Stimulated activated naive CD4-positive, alpha-beta T cell treated with Interleukin-2 at 50 U/mL for 16 hours (primary cell): ENCODE data around the gene BAIAP2L2.
"Not testable (repeated sequence)": the region's sequence is repeated elsewhere in the genome, so short reads cannot be mapped to it uniquely, and the experiment has no call there.

Experiments used
- DNase-seq: peaks from one replicate; lab custom pipeline; 2025; lab: John Stamatoyannopoulos, UW

BAIAP2L2 gene

DNA sequence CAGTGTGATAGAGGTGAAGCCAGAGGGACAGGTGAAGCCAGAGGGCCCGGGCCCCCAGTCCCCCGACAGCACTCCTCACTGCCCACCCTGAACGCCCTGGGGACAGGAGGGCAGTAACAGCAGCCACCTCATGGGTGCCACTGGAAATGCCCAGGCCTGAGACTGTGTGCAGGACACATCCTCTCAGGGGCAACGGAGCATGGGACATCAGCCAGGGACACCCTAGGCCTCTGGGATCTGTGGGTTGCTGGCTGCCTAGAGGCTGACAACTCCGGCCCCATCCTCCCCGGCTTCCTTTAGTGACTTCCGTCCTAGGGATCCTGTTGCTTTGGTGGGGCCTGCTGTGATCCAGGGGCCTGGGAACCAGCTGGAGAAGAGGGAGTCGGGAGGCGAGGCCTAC, 17.4 kb upstream of the BAIAP2L2 start:
- no peak for DNase-seq

GRCh38 chr22:38126928-38127668, 16.6 kb upstream of the BAIAP2L2 start:
- no peak for DNase-seq

- no peak for DNase-seq
These were observed 15.3 kb upstream of the BAIAP2L2 start for GRCh38 chr22:38125751-38126201.

DNA sequence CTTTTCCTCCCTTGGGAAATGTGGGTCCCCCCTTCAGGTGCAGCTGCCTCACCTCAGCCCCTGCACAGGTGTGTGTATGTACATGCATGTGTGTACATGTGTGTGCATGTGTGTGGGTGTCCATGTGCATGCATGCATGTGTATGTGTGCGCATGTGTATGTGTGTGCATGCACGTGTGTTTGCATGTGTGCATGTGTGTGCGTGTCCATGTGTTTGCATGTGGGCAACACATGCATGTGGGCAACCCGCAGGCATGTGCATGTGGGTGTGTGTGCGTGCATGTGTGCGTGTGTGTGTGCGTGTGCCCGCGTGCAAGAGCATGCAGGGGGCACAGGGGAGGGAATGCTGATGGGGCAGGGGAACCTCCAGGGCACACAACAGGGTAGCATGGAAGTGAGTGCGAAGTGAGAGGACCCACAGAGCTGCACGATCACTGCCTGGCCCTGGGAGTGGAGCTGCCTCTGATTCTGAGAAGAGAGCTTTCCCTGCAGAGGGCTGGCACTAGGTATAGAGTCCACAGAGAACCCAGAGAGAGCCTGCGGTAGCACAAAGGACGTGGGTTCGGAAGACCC, 14.6 kb upstream of the BAIAP2L2 start:
- DNase-seq, result no peak

DNA sequence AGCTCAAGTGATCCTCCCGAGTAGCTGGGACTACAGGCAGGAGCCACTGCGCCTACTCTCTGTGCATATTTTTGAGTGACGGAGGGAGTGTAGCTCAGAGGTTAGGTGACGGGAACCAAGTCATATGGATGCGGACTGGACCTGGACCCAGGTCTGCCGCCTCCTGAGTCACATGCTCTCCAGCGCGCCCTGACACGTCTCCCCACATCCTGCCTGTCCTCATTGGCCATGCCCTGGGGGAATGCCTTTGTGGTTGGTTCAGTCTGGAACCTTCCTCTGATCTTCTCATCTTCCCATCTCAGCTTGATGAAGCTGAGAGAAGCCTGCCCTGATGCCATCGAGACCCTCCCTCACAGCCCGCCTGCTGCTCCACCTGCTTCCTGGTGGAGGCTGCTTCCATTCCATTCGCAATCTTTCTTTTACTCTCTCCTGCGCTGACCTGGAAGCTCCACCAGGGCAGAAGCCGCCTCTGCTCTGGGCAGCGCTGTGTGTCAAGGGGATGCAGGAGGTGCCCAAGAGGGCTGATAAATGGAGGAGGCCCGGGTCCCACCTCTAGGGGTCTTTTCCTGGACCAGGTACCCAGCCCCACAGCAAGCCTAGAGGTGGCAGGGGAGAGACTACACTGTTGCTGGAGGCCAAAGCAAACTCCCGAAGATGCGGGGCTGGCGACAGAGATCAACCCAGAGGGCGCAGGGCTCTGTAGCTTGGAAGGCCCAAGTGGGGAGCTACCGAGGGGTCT, 13.9 kb upstream of the BAIAP2L2 start:
- no peak for DNase-seq

DNA sequence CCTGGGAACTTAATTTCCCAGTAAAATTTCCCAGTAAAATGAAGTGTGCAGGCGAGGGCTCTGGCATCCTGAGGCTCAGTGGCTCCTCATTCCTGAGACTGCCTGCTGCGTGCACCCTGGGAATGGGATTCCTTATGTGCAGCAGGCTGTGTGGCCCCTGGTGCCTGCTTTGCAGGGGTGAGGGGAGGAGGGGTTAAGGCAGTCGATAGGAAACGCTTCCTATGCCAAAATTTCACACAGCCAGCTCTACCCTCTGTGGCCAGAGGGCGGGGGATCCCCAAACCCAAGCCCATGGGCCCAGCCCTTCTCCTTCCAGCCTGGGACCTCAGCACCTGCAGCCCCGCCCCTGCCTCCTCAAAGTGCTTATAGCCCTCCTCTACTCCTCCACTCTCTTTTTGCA, 12.1 kb upstream of the BAIAP2L2 start:
- DNase-seq, result no peak

- DNase-seq, result no peak
These were observed 10.1 kb upstream of the BAIAP2L2 start for GRCh38 chr22:38120359-38121110.

DNA sequence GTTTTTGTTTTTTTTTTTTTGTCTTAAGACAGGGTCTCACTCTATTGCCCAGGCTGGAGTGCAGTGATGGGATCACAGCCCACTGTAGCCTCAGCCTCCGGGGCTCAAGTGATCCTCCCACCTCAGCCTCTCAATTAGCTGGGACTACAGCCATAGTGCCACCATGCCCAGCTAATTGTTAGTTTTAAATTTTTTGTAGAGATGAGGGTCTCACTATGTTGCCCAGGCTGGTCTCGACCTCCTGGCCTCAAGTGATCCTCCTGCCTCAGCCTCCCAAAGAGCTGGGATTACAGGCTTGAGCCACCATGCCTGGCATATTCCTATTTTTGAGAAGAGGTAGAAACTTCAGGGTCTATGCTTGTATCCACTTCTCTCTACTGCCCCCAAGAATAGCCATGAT, 8.3 kb upstream of the BAIAP2L2 start:
- DNase-seq, result not testable (repeated sequence)

GRCh38 chr22:38118182-38118581, 7.7 kb upstream of the BAIAP2L2 start:
- DNase-seq, result no peak

DNA sequence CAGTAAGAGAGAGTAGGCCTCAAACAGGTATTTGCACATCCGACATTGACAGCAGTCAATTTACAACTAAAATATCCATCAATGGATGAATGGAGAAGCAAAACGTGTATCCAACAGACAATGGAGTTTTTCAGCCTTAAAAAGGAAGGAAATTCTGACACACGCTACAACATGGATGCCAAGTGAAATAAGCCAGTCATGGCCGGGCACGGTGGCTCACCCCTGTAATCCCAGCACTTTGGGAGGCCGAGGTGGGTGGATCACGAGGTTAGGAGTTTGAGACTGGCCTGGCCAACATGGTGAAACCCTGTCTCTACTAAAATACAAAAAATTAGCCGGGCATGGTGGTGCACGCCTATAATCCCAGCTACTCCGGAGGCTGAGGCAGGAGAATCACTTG, 7.1 kb upstream of the BAIAP2L2 start:
- not testable (repeated sequence) for DNase-seq

DNA sequence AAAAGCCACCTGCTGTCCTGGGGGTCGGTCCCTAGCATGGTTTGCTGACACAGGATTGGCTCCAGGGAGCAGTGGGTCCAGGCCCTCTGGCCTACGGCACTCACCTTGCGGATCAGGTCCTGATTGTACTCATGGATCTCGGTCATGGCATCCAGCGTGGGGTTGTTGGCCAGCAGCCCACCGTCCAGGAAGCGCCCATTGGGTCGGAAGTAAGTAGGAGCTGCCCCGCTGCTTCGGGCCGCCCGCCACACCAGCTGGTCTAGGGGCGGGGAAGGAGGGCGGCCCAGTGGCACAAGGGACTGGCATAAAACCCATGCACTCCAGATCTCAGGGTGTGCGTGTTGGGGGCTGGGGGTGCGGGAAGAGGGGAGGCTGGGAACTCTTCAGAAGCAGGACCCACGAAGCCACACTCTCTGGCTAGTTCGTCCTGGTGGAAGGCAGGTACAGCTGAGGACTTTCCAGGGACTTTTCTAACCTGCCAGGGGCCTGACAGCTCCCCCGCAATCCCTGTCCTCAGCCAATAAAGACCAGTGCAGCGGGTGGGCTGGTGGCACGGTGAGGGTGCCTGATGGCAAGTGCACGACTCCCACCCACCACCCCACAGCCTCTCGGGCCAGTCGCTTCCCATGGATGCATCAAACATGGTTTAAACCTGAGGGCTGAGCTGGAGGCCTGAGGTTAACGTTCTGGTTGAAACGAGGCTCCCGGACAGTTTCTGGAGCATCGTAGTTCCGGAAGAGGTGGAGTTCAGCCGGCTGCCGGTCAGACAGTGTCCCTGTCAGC, 5.1 kb upstream of the BAIAP2L2 start:
- DNase-seq, result no peak

DNA sequence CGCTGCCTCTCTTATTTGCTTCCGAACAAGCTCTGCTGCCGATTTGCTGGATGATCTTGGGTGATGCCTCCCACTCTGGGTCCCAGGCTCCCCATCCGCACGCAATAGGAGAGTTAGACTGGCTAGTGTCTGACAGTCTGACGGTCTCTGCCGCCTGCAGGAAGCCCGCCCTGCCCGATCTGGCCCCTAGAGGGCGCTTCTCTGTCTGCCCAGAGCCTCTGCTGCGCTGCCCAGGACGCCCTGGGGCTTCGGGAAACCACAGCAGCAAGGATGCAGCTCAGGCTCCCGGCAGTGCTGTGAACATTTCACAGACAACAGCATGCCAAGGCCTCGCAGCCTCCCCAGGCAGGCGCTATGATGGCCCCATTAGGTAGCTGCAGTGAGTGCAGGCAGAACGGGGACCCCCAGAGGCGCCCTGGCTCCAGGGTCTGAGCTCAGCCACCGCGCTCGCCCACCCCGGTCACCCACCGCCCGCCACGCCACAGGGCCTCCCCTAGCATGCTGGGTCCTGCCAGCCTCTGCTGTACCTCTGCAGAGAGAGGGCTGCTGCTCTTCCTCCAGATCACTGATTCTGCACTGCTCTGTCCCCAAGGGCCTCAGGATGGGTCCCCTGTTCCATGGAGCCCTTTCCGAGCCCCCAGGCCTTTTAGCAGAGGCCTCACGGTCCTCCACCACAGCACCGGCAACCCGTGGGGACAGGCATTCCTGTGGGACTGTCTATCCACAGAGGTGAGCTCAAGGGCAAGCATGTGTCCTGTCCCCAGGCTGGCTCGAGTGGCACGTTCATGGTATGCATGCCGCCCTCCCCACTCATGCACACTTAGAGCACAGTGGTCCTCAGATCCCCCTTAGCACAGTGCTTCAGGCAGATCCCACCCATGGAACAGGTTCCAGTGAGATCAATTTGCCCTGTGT, 4.3 kb upstream of the BAIAP2L2 start:
- peak; percentile 67 for DNase-seq

DNA sequence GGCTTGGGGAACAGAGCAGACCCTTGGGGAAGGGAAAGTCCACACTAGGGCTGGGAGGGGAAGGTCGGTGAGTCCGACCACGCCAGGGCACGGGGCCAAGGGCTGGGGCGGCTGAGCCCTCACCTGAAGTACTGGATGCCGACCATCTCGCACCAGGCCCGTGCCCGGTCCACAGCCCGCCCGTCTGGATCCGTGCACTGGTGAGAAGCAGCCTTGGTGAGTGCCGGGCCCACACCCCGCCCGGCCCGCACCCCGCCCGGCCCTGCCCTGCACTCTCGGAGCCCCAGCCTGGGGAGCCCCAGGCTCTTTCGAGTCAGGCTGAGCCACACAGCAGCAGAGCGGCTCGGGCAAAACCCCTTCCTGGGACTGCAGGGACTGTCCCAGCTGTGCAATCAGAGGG, 1.9 kb upstream of the BAIAP2L2 start:
- DNase-seq, result no peak

GRCh38 chr22:38111925-38112355, 1.5 kb upstream of the BAIAP2L2 start:
- no peak for DNase-seq

DNA sequence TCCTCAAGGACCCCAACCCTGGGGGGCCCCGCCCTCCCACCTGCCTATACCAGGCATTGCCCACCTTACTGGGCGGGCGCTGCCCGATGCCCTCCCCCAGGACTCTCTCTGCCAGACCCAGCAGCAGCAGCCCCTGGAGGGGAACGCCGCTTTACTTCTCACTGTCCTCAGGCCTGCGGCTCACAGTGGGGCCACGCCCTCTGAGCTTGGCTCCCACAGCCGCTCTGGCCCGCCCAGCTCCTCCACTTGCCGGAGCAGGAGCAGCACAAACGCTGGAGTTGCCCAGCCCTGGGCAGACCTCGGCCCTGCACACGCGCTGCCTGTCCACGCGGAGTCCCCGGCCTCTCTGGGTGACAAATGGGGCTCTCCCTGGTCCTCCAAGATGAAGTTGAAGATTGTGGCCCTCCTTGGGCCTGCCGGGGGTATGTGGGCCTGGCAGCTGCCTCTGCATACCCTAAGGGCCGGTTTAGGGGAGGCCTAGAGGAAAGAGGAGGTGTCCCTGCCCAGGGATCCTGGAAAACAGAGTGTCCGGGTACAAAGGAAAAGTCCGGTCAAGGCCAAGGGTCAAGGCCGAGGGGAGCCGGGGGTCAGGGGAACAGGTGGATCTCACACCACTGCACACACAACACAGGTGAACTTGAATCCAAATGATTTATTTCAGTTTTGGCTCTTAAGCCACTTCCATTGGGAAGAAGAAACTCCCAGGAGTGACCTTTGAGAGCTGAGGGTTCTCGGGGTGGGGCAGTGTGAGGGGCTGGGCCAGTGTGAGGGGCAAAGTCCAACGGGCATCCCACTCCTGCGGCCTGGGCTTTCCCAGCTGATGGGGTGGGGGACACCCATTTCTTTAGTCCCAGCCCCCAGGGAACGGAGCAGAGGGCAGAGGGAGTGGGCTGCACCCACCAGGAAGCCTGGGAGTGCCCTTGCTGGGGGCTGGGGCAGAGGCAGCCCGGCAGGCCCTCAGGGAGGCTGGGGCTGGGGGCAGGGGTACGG, 674 bp upstream of the BAIAP2L2 start:
- DNase-seq, result no peak

DNA sequence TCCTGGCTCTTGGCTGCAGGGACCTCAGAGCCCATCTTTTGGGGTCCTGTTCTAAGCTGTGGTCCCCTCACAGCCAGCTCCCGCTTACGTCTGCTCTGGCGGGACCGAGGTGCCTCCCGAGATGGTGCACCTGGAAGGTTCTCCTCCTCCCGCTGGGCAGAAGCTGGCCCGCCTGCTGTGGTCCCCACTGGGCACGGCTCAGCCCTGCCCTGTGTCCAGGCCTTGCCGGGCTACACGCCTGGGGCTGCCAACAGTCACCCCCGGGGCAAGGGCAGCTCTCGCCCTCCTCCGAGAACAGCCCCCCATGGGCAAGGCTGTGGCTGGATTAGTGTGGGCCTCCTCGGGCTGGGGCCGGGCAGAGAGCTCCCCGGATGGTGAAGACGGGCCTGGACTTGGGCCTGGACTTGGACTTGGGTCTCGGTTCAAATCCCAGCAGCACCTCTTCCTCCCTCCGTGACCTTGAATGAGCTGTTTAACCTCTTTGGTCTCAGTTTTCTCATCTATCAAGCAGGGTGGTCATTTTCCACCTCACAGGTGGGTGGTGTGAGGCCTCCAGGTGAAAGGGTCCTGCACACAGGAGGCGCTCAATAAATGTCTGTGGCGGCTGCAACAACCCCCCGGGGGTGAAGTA, 998 bp downstream of the BAIAP2L2 start:
- DNase-seq, result no peak

- no peak for DNase-seq
These were observed 1.7 kb downstream of the BAIAP2L2 start for GRCh38 chr22:38108561-38109319.
